ENCODE results near the gene C4BPA.
A peak's percentile ranks its signal among the peaks of the same experiment; 100 is the strongest.

Gene C4BPA

DNA sequence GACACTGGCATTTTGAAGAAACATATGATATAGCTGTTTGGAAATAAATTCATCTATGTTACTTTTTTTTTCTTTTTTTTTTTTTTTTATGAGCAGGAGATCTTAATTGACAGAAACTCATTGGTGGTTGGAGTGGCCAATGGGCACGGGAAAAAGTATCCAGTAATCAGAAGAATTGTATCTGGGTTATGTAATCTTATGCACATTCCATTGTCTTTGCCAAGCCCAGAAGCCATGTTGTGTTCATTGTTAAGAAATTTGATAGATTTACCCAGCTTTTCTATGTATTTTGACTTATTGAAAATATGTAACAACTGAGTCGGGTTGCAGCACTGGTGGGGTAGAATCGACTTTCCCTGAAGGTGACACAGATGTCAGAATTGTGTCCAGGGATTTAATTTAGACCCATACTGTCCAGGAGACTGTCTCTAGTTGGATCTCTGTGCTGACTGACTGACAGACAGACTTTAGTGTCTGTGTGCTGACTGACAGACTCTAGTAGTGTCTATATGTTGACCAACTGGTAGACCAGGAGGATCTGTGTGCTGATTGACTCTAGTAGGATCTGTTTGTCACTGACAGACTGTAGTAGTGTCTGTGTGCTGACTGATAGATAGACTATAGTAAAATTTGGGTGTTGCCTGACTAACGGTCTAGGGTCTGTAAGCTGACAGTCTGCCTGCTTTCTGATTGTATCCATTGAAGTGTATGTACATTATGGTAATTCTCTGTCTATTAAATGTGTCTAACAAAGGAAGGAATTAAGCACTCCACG is 27.7 kb upstream of the C4BPA start:
- no peak for TF ChIP-seq CTCF (IDR thresholded peaks at IDR 0.05)
- TF ChIP-seq ZFX (IDR thresholded peaks at IDR 0.05; ENCODE audit: borderline replicate concordance) = no peak
- no peak overlapping the region for H3K27ac ChIP-seq

- no peak overlapping the region for H3K27ac ChIP-seq
- TF ChIP-seq ZFX (IDR thresholded peaks at IDR 0.05; ENCODE audit: borderline replicate concordance) (no peak), CTCF (IDR thresholded peaks at IDR 0.05) (no peak)
These were observed 27.0 kb upstream of the C4BPA start for GRCh38 chr1:207077012-207077411.

DNA sequence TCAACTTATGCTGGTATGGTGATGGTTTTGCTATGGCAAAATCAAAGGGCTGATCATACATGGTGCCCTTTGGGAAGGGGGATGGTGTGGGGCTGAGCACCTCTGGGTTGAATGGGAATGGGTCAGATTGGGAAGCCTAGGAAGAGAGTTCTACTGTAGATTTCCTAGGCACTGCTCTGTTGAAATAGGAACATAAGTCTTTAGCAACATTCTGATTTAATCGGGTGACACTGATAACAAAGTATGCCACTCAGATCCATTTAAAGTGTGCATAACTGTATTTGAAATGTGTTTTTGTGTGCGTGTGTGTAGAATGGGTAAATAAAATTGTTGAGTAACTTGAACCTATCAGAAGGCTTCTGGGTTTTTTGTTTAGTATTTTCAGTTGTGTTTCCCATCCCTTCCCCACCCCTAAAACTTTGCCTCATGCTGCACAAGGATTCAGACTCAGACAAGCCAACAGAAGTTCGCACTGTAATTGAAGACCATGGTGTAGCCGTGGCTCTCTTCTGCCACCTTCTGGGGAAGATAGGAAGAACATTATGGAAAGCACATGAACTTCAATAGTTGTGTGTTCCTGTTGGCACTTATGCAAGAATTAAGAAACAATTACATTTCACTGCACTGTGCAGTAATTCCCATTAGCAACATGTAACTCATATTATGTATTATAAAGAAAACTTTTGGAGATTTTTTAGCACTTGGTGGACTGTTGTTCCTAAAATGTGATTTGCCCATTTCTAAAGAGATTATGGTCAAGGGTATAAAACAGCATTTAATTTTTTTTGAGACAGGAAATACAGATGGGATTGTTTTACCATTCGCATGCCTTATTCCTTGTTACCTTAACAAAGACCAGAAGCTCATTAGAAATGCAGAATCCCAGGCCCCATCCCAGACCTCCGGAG is 26.3 kb upstream of the C4BPA start:
- no peak overlapping the region for H3K27ac ChIP-seq
- TF ChIP-seq CTCF (IDR thresholded peaks at IDR 0.05) = peak; percentile 100
- TF ChIP-seq ZFX (IDR thresholded peaks at IDR 0.05; ENCODE audit: borderline replicate concordance) = no peak

GRCh38 chr1:207078578-207079132 is 25.4 kb upstream of the C4BPA start:
- no peak for TF ChIP-seq ZFX (IDR thresholded peaks at IDR 0.05; ENCODE audit: borderline replicate concordance)
- no peak for TF ChIP-seq CTCF (IDR thresholded peaks at IDR 0.05)
- no peak overlapping the region for H3K27ac ChIP-seq

GRCh38 chr1:207079706-207080241 is 24.3 kb upstream of the C4BPA start:
- no peak for TF ChIP-seq CTCF (IDR thresholded peaks at IDR 0.05)
- no peak for TF ChIP-seq ZFX (IDR thresholded peaks at IDR 0.05; ENCODE audit: borderline replicate concordance)
- no peak overlapping the region for H3K27ac ChIP-seq

DNA sequence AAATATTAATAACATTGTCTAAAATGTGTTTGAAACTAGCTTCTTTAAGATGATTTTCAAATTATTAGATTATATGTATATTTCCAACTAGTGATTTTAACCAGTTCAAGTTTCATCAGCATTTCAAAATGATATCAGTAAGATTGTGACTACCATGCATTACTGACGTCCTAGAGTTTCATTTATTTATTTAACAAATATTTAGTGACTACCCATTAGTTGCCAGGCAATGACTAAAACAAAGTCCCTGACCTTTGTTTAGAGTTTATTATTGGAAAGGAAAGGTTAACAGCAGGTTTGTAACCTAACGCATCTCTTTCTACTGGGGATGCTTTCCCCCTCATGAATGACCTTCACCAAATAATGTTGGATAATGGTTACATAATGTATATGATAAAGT is 22.9 kb upstream of the C4BPA start:
- TF ChIP-seq CTCF (IDR thresholded peaks at IDR 0.05) = no peak
- no peak overlapping the region for H3K27ac ChIP-seq

All from 22Rv1 (cell line).